Measurements from ENCODE around the gene TPO.

DNA sequence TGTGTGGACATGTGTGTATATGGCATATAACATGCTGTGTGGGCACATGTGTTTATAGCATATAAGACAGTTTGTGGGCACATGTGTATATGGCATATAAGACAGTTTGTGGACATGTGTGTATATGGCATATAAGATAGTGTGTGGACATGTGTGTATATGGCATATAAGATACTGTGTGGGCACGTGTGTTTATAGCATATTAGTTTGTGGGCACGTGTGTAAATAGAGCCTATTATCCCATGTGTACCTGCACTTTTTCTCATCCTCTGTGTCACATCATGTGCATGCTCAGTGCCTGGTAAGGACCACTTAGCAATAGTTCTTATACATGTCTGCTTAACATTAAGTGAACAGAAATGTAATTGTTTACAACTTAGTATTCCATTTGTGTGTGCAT is 45.2 kb downstream of the TPO start:
- TF ChIP-seq, protein P1, sequence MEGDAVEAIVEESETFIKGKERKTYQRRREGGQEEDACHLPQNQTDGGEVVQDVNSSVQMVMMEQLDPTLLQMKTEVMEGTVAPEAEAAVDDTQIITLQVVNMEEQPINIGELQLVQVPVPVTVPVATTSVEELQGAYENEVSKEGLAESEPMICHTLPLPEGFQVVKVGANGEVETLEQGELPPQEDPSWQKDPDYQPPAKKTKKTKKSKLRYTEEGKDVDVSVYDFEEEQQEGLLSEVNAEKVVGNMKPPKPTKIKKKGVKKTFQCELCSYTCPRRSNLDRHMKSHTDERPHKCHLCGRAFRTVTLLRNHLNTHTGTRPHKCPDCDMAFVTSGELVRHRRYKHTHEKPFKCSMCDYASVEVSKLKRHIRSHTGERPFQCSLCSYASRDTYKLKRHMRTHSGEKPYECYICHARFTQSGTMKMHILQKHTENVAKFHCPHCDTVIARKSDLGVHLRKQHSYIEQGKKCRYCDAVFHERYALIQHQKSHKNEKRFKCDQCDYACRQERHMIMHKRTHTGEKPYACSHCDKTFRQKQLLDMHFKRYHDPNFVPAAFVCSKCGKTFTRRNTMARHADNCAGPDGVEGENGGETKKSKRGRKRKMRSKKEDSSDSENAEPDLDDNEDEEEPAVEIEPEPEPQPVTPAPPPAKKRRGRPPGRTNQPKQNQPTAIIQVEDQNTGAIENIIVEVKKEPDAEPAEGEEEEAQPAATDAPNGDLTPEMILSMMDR (IDR thresholded peaks at IDR 0.05), result no peak
- no peak for TF ChIP-seq POLR2A (IDR thresholded peaks at IDR 0.05)

Measured in thyroid gland (tissue), 4 donors.